ENCODE measurements around the gene HSH2D.

The HSH2D gene

GRCh38 chr19:16143399-16144215 is at the start of gene HSH2D:
TSS of gene HSH2D (plus strand) at chr19:16143685. CDS start at chr19:16148751, 5,066 bp downstream.
- H3K27me3 Mint-ChIP-seq (ENCODE audit: low read depth), result peaks cover 6% of the 10 kb centered on the region
- no peak within 1 kb of the TSS for H3K27ac Mint-ChIP-seq
- no peak within 1 kb of the TSS for H3K4me3 Mint-ChIP-seq
- H3K36me3 Mint-ChIP-seq (ENCODE audit: low read depth), result no peaks in the 10 kb centered on the region
- no peaks in the 10 kb centered on the region for H3K9me3 Mint-ChIP-seq
- no peak for TF ChIP-seq CTCF (IDR thresholded peaks at IDR 0.05; ENCODE audit: unreplicated experiment in 3 of 3)
- no peaks in the 10 kb centered on the region for H3K4me1 Mint-ChIP-seq

GRCh38 chr19:16094360-16095070 is 49.0 kb upstream of the HSH2D start:
- no peak for TF ChIP-seq CTCF (IDR thresholded peaks at IDR 0.05; ENCODE audit: unreplicated experiment in 3 of 3)
- Mint-ChIP-seq H3K36me3 (ENCODE audit: low read depth) (peaks cover 87% of the 10 kb centered on the region), H3K27ac (peak overlapping the region; percentile 35 to 60 (median 46)), H3K9me3 (no peaks in the 10 kb centered on the region), H3K27me3 (ENCODE audit: low read depth) (no peaks in the 10 kb centered on the region), H3K4me3 (no peak overlapping the region), H3K4me1 (peaks cover 2% of the 10 kb centered on the region)

- Mint-ChIP-seq H3K4me1 (no peaks in the 10 kb centered on the region), H3K36me3 (ENCODE audit: low read depth) (peaks cover 87% of the 10 kb centered on the region), H3K4me3 (no peak overlapping the region), H3K9me3 (no peaks in the 10 kb centered on the region), H3K27me3 (ENCODE audit: low read depth) (no peaks in the 10 kb centered on the region), H3K27ac (peak overlapping the region; percentile 11 to 46 (median 35))
- no peak for TF ChIP-seq CTCF (IDR thresholded peaks at IDR 0.05; ENCODE audit: unreplicated experiment in 3 of 3)
Observed at GRCh38 chr19:16095071-16095571, 48.4 kb upstream of the HSH2D start.

- H3K9me3 Mint-ChIP-seq, result no peaks in the 10 kb centered on the region
- peaks cover 83% of the 10 kb centered on the region for H3K36me3 Mint-ChIP-seq (ENCODE audit: low read depth)
- no peaks in the 10 kb centered on the region for H3K4me1 Mint-ChIP-seq
- no peak for TF ChIP-seq CTCF (IDR thresholded peaks at IDR 0.05; ENCODE audit: unreplicated experiment in 3 of 3)
- no peaks in the 10 kb centered on the region for H3K27me3 Mint-ChIP-seq (ENCODE audit: low read depth)
- no peak overlapping the region for H3K4me3 Mint-ChIP-seq
- H3K27ac Mint-ChIP-seq, result peak overlapping the region in 2 of 3 experiments; percentile 57 to 64
Observed at GRCh38 chr19:16096280-16096855, 47.1 kb upstream of the HSH2D start.

GRCh38 chr19:16098416-16098768 is 45.1 kb upstream of the HSH2D start:
- H3K4me3 Mint-ChIP-seq, result no peak overlapping the region
- no peaks in the 10 kb centered on the region for H3K9me3 Mint-ChIP-seq
- peak overlapping the region; percentile 32 to 81 (median 32) for H3K27ac Mint-ChIP-seq
- H3K36me3 Mint-ChIP-seq (ENCODE audit: low read depth), result peaks cover 77% of the 10 kb centered on the region
- TF ChIP-seq CTCF (IDR thresholded peaks at IDR 0.05; ENCODE audit: unreplicated experiment in 3 of 3), result no peak
- no peaks in the 10 kb centered on the region for H3K27me3 Mint-ChIP-seq (ENCODE audit: low read depth)
- no peaks in the 10 kb centered on the region for H3K4me1 Mint-ChIP-seq

All from nephron (organoid).